VCaP (cell line): ENCODE data around the gene GAK.

Source experiments
- H3K27ac ChIP-seq: fragments of 450-650 bp; 2 replicates; pipeline ENCODE4 v1.5.1; 2017
- TF ChIP-seq, protein P1 (sequence below): fragments of 450-650 bp; conservative IDR thresholded peaks from 2 replicates; pipeline ENCODE4 v1.5.1; 2017; ENCODE audit warnings: mild to moderate bottlenecking, moderate library complexity

Gene GAK

DNA sequence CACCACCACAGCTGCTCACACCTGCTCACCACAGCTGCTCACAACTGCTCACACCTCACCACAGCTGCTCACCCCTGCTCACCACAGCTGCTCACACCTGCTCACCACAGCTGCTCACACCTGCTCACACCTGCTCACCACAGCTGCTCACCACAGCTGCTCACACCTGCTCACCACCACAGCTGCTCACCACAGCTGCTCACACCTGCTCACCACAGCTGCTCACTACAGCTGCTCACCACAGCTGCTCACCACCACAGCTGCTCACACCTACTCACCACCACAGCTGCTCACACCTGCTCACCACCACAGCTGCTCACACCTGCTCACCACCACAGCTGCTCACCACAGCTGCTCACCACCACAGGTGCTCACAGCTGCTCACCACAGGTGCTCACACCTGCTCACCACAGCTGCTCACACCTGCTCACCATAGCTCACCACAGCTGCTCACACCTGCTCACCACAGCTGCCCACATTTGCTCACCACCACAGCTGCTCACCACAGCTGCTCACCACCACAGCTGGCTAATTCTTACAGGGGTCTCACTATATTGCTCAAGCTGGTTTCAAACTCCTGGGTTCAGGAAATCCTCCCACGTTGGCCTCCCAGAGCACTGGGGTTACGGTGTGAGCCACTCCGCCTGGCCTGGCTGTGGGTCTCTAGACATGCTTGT lies 75.8 kb downstream of the GAK start:
- TF ChIP-seq, protein P1, sequence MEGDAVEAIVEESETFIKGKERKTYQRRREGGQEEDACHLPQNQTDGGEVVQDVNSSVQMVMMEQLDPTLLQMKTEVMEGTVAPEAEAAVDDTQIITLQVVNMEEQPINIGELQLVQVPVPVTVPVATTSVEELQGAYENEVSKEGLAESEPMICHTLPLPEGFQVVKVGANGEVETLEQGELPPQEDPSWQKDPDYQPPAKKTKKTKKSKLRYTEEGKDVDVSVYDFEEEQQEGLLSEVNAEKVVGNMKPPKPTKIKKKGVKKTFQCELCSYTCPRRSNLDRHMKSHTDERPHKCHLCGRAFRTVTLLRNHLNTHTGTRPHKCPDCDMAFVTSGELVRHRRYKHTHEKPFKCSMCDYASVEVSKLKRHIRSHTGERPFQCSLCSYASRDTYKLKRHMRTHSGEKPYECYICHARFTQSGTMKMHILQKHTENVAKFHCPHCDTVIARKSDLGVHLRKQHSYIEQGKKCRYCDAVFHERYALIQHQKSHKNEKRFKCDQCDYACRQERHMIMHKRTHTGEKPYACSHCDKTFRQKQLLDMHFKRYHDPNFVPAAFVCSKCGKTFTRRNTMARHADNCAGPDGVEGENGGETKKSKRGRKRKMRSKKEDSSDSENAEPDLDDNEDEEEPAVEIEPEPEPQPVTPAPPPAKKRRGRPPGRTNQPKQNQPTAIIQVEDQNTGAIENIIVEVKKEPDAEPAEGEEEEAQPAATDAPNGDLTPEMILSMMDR = no peak
- H3K27ac ChIP-seq = no peak overlapping the region

DNA sequence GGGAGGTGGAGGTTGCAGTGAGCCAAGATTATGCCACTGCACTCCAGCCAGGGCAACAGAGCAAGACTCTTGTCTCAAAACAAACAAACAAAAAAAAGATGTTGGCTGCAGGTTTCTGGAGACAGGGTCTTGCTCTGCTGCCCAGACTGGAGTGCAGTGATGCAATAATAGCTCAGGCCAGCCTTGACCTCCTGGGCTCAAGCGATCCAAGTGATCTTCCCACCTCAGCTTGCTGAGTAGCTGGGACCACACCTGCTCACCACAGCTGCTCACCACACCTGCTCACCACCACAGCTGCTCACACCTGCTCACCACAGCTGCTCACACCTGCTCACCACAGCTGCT lies 76.3 kb downstream of the GAK start:
- TF ChIP-seq, protein P1 = no peak
- no peak overlapping the region for H3K27ac ChIP-seq

DNA sequence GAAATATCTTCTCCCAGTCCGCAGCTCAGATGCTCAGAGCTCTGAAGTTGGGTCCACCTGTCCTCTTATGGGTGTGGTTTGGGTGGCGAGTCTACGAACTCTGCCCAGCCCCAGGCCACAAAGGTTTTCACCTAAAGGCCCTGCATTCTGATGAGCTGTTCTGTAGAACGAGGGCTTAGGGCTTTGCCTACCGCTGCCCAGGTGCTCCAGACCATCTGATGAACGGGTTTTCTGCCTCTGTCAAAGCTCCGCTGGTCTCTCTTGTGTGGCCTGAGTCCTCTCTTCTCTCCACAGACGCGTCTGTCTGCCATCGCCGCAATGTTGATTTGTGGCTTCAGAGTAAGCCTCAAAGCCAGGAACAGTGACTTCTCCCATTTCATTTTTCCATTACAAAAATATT lies 77.8 kb downstream of the GAK start:
- TF ChIP-seq, protein P1 = no peak
- H3K27ac ChIP-seq = no peak overlapping the region

DNA sequence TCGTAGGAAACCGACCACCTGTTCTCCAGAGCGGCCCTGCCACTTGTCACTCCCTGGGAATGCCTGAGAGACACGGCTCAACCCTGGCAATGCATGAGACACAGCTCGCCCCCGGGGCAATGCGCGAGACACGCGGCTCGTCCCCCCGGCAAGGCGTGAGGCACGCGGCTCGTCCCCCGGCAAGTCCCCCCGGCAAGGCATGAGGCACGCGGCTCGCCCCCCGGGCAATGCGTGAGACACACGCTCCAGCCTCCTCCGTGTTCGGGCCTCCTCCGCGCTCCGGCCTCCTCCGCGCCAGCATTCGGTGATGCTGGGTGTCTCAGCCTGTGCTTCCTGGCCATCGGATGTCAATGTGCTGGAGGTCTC lies 78.7 kb downstream of the GAK start:
- TF ChIP-seq, protein P1 = no peak
- no peak overlapping the region for H3K27ac ChIP-seq

DNA sequence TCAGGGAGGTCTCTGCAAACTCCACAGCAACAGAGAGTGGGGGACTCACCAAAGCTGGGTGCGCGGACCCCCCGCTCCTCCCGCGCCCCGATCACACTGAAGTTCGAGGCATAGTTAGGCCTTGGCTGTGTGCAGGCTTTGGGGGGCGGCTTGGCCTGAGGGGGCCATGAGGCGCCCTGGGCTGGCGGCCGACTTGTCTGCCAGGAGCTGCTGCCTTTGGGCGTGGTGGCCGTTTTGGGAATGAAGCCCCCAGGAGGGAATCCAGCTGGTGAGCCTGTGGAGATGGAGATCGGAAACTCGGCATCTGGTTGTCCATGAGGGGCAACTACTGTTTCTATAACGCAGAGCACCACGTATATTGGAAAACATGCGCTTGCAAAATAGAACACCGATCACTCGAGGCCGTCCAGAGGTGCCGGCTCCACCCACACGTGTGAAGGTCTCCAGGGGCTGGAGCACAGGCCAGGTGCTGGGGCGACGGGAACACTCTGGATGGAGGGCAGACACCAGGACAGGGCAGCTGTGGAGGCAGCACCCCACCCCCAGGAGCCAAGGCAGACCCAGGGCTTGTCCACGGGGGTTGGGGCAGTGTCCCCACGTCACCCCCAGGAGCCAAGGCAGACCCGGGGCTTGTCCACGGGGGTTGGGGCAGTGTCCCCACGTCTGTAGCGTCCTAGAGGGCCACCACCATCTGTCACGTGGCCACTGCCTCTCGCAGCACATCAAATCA lies 80.2 kb downstream of the GAK start:
- H3K27ac ChIP-seq = no peak overlapping the region
- TF ChIP-seq, protein P1 = no peak

DNA sequence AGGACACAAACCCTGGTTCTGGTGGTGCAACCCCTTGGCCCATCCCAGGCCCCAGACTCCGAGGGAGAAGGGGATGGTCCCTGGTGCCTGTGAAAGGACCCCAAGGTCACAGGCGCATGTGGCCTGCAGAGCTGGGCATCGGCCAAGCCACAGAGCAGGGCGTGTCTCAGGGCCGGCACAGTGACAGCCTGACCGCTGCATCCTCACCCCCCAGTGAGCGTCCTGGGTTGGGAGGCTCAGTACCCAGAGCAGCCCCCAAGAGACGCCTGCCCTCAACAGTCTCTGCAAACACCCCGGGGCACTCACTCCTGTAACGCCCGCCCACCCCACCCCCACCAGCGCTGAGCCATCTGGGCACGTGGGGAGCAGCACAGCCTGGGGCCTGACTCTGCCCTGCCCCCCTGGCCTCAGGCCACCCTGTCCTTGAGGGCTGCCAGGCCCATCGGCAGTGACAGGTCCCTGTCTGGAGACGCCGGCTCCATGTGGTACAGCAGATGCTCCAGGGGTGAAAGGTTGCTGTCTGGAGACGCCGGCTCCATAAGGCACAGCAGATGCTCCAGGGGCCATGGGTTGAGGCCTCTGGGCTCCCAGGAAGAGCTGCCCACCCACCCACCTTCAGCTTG lies 81.7 kb downstream of the GAK start:
- TF ChIP-seq, protein P1 = no peak
- no peak overlapping the region for H3K27ac ChIP-seq

DNA sequence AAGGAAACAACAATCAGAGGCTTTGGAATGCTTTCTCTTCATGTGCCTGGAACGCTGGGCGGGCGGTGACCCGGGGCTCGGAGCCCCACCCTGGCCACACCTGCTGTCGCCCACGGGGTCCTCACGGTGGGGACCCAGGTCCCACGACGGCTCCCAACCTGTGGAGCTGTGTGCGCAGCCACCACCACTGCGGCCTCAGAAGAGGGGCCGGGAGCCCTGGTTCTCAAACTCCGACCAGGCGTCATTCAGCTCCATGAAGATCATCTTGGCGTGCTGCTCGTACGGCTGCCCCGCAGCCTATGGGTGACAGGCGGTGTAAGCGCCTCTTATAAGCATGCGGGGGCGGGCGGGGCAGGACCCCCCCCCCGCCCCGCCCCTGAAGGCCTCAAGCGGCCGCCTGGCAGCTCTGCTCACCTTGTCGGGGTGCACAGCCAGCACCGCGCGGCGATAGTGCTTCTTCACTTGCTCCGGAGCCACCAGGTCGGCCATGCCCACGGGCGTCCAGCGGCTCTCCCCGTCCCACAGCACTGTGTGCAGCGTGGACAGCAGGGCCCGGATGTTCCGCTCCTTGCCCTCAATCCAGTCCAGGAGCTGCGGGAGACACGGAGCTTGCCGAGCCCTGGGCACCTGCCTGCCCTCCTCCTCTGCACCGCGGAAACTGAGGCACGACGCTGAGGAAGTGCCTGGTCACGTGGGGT lies 82.5 kb downstream of the GAK start:
- TF ChIP-seq, protein P1 = no peak

More for the DNA sequence above, 82.5 kb downstream of the GAK start:
- H3K27ac ChIP-seq = no peak overlapping the region
